HEK293 (cell line): ENCODE measurements around the gene C2CD4C.

ENCODE experiments used
- CTCF ChIA-PET: fragments of 350-600 bp; formaldehyde crosslinking; extraction: SDS; loops from one replicate; lab custom pipeline; 2021; ENCODE audit warnings: antibody characterized with exemption; lab: Yijun Ruan, JAX
- POLR2A ChIA-PET: fragments of 300-600 bp; formaldehyde crosslinking; extraction: SDS; loops from one replicate; lab custom pipeline; 2020; ENCODE audit warnings: antibody characterized with exemption, inconsistent platforms; lab: Yijun Ruan, JAX
- H3K27ac ChIP-seq: fragments of 200-500 bp; sonication (Bioruptor generic); 2 replicates; pipeline ENCODE4 v1.5.1; 2014; ENCODE audit warnings: low read depth, low read length, control low read depth, inconsistent platforms; ENCODE audit errors: extremely low read depth
- H3K36me3 ChIP-seq, 2 experiments: fragments of 200-500 bp in 1 of 2; sonication (Bioruptor generic) in 1 of 2; 1 replicate in 1 of 2; 2 replicates in 1 of 2; pipeline ENCODE4 v1.5.1; 2014 to 2017; ENCODE audit warnings: inconsistent platforms in 2 of 2, low read length in 2 of 2; ENCODE audit not compliant: control insufficient read depth in 2 of 2, insufficient read depth in 1 of 2
- H3K4me1 ChIP-seq: fragments of 200-500 bp; sonication (Bioruptor generic); 2 replicates; pipeline ENCODE4 v1.5.1; 2014; ENCODE audit warnings: mild to moderate bottlenecking, low read length, inconsistent platforms; ENCODE audit not compliant: control insufficient read depth, insufficient read depth
- H3K4me3 ChIP-seq: 2 replicates; pipeline ENCODE4 v1.5.1; 2011; ENCODE audit warnings: low read depth, mild to moderate bottlenecking, control low read depth, low read length, moderate library complexity
- H3K9me3 ChIP-seq: fragments of 200-500 bp; sonication (Bioruptor generic); 2 replicates; pipeline ENCODE4 v1.5.1; 2014; ENCODE audit warnings: low read depth, low read length, inconsistent platforms; ENCODE audit not compliant: control insufficient read depth, insufficient read depth
- WT1 ChIP-seq: fragments of 450-650 bp; formaldehyde crosslinking; IDR thresholded peaks from 2 replicates; pipeline ENCODE4 v1.5.1; 2016; ENCODE audit warnings: missing biosample characterization, missing genetic modification characterization
- ZBTB44 ChIP-seq: fragments of 450-650 bp; IDR thresholded peaks from 2 replicates; pipeline ENCODE4 v1.5.1; 2018; ENCODE audit warnings: missing biosample characterization, mild to moderate bottlenecking, missing genetic modification characterization
- ZNF2 ChIP-seq: fragments of 450-650 bp; formaldehyde crosslinking; IDR thresholded peaks from 2 replicates; pipeline ENCODE4 v1.5.1; 2016; ENCODE audit warnings: missing biosample characterization, missing genetic modification characterization
- ZNF292 ChIP-seq: fragments of 450-650 bp; formaldehyde crosslinking; IDR thresholded peaks from 2 replicates; pipeline ENCODE4 v1.5.1; 2016; ENCODE audit warnings: low read depth, missing biosample characterization, missing genetic modification characterization, borderline replicate concordance
- ZNF350 ChIP-seq: fragments of 450-650 bp; formaldehyde crosslinking; IDR thresholded peaks from 2 replicates; pipeline ENCODE4 v1.5.0; 2017; ENCODE audit warnings: missing biosample characterization, mild to moderate bottlenecking, missing genetic modification characterization
- ZNF416 ChIP-seq: fragments of 450-650 bp; formaldehyde crosslinking; IDR thresholded peaks from 2 replicates; pipeline ENCODE4 v1.5.1; 2016; ENCODE audit warnings: missing biosample characterization, missing genetic modification characterization
- ZNF423 ChIP-seq: fragments of 450-650 bp; formaldehyde crosslinking; IDR thresholded peaks from 2 replicates; pipeline ENCODE4 v1.5.1; 2016; ENCODE audit warnings: missing biosample characterization, missing genetic modification characterization
- ZNF48 ChIP-seq: fragments of 450-650 bp; formaldehyde crosslinking; IDR thresholded peaks from 2 replicates; pipeline ENCODE4 v1.5.1; 2016; ENCODE audit warnings: missing biosample characterization, missing genetic modification characterization
- ZNF571 ChIP-seq: fragments of 450-650 bp; formaldehyde crosslinking; IDR thresholded peaks from 2 replicates; pipeline ENCODE4 v1.5.0; 2017; ENCODE audit warnings: missing biosample characterization, missing genetic modification characterization
- ZNF621 ChIP-seq: fragments of 450-650 bp; formaldehyde crosslinking; IDR thresholded peaks from 2 replicates; pipeline ENCODE4 v1.5.1; 2017; ENCODE audit warnings: missing biosample characterization, missing genetic modification characterization
- ZNF701 ChIP-seq: fragments of 450-650 bp; formaldehyde crosslinking; IDR thresholded peaks from 2 replicates; pipeline ENCODE4 v1.5.1; 2016; ENCODE audit warnings: missing biosample characterization, missing genetic modification characterization
- ZNF777 ChIP-seq: fragments of 450-650 bp; formaldehyde crosslinking; IDR thresholded peaks from 2 replicates; pipeline ENCODE4 v1.5.1; 2017; ENCODE audit warnings: missing biosample characterization, missing genetic modification characterization, borderline replicate concordance
- ZNF791 ChIP-seq: fragments of 450-650 bp; formaldehyde crosslinking; IDR thresholded peaks from 2 replicates; pipeline ENCODE4 v1.5.1; 2016; ENCODE audit warnings: missing biosample characterization, missing genetic modification characterization
- TF ChIP-seq, protein P1 (sequence below): fragments of 450-650 bp; formaldehyde crosslinking; IDR thresholded peaks from 2 replicates; pipeline ENCODE4 v1.5.1; 2017; ENCODE audit warnings: missing biosample characterization, missing genetic modification characterization
- TF ChIP-seq, protein P2 (sequence below): fragments of 450-650 bp; formaldehyde crosslinking; IDR thresholded peaks from 2 replicates; pipeline ENCODE4 v1.5.1; 2017; ENCODE audit warnings: missing biosample characterization, mild to moderate bottlenecking, missing genetic modification characterization, moderate library complexity
- TF ChIP-seq, protein P3 (sequence below): fragments of 450-650 bp; formaldehyde crosslinking; conservative IDR thresholded peaks from 2 replicates; pipeline ENCODE4 v1.5.1; 2016; ENCODE audit warnings: low read depth, missing biosample characterization, missing genetic modification characterization
- TF ChIP-seq, protein P4 (sequence below): fragments of 450-650 bp; formaldehyde crosslinking; IDR thresholded peaks from 2 replicates; pipeline ENCODE4 v1.5.1; 2016; ENCODE audit warnings: missing biosample characterization, missing genetic modification characterization

Gene C2CD4C

DNA sequence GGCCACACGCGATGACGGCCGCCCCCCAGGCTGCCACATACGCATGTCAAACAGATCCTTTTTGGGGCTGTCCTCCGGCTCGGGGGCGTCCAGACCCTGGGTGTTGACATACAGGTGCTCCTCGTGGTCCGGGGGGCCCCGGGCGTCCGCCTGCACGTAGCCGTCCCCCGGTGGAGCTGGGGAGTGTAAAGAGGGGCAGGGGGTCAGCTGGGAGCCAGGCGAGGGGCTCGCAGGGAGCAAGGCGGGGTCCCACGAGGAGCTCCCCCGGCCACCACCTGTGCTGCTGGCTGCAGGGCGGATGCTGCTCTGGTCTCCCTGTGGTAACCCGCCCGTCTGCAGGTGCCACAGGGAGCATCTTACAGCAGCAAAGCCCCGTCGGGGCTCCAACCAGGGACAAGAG is 16.1 kb upstream of the C2CD4C start (continued):
- TF ChIP-seq, protein P1, sequence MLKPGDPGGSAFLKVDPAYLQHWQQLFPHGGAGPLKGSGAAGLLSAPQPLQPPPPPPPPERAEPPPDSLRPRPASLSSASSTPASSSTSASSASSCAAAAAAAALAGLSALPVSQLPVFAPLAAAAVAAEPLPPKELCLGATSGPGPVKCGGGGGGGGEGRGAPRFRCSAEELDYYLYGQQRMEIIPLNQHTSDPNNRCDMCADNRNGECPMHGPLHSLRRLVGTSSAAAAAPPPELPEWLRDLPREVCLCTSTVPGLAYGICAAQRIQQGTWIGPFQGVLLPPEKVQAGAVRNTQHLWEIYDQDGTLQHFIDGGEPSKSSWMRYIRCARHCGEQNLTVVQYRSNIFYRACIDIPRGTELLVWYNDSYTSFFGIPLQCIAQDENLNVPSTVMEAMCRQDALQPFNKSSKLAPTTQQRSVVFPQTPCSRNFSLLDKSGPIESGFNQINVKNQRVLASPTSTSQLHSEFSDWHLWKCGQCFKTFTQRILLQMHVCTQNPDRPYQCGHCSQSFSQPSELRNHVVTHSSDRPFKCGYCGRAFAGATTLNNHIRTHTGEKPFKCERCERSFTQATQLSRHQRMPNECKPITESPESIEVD (tag by site-specific recombination): no peak
- TF ChIP-seq, protein P2, sequence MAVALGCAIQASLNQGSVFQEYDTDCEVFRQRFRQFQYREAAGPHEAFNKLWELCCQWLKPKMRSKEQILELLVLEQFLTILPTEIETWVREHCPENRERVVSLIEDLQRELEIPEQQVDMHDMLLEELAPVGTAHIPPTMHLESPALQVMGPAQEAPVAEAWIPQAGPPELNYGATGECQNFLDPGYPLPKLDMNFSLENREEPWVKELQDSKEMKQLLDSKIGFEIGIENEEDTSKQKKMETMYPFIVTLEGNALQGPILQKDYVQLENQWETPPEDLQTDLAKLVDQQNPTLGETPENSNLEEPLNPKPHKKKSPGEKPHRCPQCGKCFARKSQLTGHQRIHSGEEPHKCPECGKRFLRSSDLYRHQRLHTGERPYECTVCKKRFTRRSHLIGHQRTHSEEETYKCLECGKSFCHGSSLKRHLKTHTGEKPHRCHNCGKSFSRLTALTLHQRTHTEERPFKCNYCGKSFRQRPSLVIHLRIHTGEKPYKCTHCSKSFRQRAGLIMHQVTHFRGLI (tag by site-specific recombination): no peak
- TF ChIP-seq ZNF48 (tag by site-specific recombination): no peak

DNA sequence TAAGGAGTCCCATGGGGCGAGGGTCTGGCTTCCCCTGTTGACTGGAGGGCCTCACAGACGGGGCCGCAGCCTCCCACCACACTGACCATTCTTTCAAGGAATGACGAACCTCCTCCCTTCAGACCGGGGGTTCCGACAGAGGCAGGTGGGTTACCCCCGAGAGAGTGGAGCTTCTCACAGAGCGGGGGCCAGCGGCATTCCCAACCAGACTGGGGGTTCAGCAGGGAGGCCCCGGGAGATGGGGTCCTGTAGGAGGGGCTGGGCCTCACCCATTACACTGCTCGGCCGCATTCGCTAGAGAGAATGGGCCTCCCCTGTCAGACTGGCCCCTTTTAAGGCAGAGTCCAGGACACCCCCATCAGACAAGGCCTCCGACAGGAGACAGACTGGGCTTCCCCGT is 15.6 kb upstream of the C2CD4C start:
- H3K4me3 ChIP-seq: no peak overlapping the region
- no peak for TF ChIP-seq ZNF416 (tag by site-specific recombination)
- no peak for TF ChIP-seq ZNF423
- no peak for TF ChIP-seq ZNF292
- TF ChIP-seq, protein P3, sequence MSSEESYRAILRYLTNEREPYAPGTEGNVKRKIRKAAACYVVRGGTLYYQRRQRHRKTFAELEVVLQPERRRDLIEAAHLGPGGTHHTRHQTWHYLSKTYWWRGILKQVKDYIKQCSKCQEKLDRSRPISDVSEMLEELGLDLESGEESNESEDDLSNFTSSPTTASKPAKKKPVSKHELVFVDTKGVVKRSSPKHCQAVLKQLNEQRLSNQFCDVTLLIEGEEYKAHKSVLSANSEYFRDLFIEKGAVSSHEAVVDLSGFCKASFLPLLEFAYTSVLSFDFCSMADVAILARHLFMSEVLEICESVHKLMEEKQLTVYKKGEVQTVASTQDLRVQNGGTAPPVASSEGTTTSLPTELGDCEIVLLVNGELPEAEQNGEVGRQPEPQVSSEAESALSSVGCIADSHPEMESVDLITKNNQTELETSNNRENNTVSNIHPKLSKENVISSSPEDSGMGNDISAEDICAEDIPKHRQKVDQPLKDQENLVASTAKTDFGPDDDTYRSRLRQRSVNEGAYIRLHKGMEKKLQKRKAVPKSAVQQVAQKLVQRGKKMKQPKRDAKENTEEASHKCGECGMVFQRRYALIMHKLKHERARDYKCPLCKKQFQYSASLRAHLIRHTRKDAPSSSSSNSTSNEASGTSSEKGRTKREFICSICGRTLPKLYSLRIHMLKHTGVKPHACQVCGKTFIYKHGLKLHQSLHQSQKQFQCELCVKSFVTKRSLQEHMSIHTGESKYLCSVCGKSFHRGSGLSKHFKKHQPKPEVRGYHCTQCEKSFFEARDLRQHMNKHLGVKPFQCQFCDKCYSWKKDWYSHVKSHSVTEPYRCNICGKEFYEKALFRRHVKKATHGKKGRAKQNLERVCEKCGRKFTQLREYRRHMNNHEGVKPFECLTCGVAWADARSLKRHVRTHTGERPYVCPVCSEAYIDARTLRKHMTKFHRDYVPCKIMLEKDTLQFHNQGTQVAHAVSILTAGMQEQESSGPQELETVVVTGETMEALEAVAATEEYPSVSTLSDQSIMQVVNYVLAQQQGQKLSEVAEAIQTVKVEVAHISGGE: no peak
- no peak for TF ChIP-seq ZNF2 (tag by site-specific recombination)
- no peak for TF ChIP-seq ZNF571
- TF ChIP-seq ZNF701 (tag by site-specific recombination): no peak
- TF ChIP-seq ZNF350 (tag by site-specific recombination): no peak
- TF ChIP-seq ZNF777: no peak
- no peak overlapping the region for H3K27ac ChIP-seq
- H3K36me3 ChIP-seq: peaks cover 0 to 31% of the 10 kb centered on the region in 2 experiments; a peak in 1 of 3 replicates
- POLR2A ChIA-PET: no interaction called here
- CTCF ChIA-PET: no interaction called here
- no peaks in the 10 kb centered on the region for H3K4me1 ChIP-seq
- no peaks in the 10 kb centered on the region for H3K9me3 ChIP-seq

DNA sequence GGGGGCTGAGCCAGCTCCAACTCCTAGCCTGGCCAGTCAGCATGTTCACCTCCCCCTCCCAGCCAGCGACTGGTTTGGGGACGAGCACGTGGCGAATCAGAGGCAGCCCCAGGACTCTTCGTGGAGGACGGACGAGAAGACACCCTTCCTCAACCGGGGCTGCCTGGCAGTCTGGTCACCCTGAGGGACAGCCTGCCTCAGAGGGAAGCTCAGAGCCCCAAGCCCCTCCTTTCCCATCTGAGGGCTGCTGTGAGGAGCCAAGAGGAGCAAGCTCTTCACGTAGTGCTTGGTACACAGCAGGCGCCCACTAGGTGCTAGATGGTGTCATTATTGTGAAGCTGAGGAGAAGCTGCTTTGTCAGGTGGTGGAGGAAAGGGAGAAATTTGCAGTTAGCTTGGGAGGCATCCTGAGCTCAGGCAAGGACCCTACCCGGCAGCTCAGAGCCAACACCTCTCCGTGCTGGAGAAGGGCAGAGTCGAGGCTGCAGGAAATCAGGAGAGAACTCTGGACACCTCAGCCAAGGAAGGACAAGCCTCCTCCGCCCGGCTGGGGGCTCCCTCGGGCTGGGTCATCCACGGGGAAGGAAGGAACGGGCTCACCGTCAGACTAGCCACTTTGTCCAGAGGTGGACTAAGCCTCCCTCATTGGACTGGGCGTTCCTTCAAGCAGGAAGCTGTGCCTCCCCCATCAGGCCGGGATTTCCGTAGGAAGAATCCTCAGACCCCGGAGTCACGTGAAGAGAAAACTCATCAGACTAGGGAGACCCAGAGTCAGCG is 14.9 kb upstream of the C2CD4C start:
- ChIA-PET CTCF (interaction anchor here (0.6 kb wide), 1 partner anchor 87 kb away, joined by 5 read pairs; no protein-coding TSS in a partner anchor), POLR2A (no interaction called here)

More for the DNA sequence above, 14.9 kb upstream of the C2CD4C start:
- no peak overlapping the region for H3K27ac ChIP-seq
- H3K4me3 ChIP-seq: no peak overlapping the region
- no peaks in the 10 kb centered on the region for H3K4me1 ChIP-seq
- H3K36me3 ChIP-seq: peaks cover 0 to 28% of the 10 kb centered on the region in 2 experiments; a peak in 1 of 3 replicates
- TF ChIP-seq ZNF791 (tag by site-specific recombination): no peak
- TF ChIP-seq, protein P4, sequence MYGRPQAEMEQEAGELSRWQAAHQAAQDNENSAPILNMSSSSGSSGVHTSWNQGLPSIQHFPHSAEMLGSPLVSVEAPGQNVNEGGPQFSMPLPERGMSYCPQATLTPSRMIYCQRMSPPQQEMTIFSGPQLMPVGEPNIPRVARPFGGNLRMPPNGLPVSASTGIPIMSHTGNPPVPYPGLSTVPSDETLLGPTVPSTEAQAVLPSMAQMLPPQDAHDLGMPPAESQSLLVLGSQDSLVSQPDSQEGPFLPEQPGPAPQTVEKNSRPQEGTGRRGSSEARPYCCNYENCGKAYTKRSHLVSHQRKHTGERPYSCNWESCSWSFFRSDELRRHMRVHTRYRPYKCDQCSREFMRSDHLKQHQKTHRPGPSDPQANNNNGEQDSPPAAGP (tag by site-specific recombination): no peak
- TF ChIP-seq ZNF621: no peak
- no peak for TF ChIP-seq ZBTB44 (tag by site-specific recombination)
- no peak for TF ChIP-seq WT1
- H3K9me3 ChIP-seq: no peaks in the 10 kb centered on the region
